ENCODE measurements around the gene AQP12B.

AQP12B gene

DNA sequence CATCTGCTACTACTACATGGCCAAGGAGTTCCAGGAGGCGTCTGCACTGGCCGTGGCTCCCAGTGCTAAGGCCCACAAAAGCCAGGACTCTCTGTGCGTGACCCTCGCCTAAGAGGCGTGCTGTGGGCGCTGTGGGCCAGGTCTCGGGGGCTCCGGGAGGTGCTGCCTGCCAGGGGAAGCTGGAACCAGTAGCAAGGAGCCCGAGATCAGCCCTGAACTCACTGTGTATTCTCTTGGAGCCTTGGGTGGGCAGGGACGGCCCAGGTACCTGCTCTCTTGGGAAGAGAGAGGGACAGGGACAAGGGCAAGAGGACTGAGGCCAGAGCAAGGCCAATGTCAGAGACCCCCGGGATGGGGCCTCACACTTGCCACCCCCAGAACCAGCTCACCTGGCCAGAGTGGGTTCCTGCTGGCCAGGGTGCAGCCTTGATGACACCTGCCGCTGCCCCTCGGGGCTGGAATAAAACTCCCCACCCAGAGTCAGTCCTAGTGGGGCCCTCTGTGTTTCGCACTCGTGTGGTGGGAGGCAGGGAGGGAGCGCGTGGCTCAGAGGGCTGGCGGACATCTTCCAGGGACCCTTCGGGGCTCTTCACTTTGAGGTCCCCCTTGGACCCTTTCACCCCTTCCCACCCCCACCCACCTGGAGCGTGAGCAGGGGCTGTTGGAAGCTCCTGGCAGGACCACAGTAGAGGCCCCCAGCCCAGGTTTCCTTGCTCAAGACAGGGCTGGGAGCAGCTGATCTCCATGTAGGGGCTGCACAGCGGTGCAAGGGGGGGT lies 51.7 kb downstream of the AQP12B start:
- no peak for DNase-seq

GRCh38 chr2:240629968-240630770 lies 52.5 kb downstream of the AQP12B start:
- no peak for DNase-seq

- no peak for DNase-seq
Observed at GRCh38 chr2:240629619-240629967, 53.1 kb downstream of the AQP12B start.

DNA sequence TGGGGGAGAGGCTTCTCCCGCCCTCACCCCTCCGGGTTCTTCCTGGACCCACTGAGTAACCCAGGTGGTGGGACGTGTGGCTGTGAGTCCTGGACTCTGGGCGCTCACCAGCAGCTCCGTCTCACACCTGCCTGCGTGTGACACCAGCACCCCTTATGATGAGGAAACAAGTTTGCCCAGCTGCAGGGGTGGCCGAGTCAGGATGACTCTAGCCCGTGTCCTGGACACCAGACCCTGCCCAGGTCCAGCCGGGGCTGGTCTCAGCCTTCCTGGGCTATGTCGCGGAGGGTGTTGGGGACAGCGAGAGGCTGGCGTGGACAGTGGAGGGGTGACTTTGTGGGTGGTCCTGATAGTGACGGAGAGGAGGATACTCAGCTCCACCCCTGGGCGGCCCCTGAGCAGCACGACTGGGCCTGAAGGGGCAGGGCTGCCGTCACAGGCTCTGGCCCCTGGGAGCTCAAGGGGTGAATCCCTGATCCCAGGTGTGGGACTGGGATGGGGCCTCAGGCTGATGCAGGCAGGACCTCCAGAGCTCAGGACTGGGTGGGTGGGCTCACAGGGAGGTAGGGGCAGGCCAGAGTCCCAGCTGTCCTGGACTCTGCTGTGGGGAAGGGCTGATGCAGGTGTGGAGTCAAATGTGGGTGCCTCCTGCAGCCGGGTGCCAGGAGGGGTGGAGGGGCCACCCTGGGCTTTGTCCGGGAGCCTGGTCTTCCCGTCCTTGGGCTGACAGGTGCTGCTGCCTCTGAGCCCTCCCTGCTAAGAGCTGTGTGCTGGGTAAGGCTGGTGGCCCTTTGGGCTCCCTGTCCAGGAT lies 53.7 kb downstream of the AQP12B start:
- DNase-seq, result no peak

DNA sequence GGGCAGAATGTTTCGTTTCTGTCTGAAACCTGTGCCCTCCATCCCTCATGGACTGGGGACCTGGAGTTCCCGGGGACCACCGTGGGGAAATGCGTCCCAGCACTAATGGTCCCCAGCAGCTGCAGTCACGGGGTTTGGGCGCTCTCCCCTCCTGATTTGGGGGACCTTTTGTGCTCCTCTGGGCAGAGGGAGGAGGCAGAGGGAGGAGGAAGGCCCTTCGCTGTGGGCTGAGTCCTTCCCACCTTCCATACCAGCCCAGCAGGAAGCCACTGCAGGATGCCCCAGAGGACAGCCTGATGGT lies 54.2 kb downstream of the AQP12B start:
- no peak for DNase-seq

DNA sequence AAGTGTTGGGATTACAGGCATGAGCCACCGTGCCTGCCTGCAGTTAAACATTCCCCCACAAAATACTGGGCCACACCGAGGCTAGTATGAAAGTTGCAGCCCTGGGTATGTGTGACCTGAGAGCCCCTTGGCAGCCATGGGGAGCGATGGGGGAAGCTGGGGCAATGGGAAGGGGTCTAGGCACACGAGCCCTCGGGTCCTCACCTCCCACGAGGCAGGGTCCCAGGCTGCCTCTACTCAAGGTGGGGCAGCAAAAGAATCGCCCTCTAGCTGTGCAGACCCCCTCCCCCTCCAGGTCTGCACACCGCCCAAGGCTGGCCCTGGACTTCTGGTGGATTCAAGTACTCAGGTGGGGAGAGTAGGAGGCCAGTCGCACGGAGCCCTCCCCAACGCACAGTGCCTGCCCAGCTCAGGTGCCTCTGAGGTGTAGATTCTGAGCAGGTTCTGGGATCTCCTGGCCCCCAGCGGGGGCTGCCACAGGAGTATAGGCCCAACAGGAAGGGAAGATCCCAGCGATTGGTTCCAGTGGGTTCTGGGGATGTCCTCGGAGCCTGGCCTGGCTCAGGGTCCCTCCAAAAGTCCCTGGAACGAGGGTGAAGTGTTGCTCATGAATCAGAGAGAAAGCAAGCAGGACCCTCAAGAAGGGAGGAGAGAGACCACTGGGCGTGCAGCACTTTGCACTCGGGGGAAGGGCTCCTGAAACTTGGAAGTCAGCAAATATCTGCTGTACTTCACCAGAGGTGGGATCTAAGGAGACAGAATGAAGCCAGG lies 54.8 kb downstream of the AQP12B start:
- no peak for DNase-seq

- DNase-seq, result no peak
Observed at GRCh38 chr2:240626531-240627300, 56.0 kb downstream of the AQP12B start.
